HG03060 (cell line): ENCODE measurements around the gene NPHP1.
"Not testable (repeated sequence)": the region's sequence is repeated elsewhere in the genome, so short reads cannot be mapped to it uniquely, and the experiment has no call there.

Experiments
- ATAC-seq: cut with Tn5 transposase; IDR thresholded peaks from one replicate; pipeline ENCODE4 v1.9.1; 2021; ENCODE audit warnings: low read depth, moderate number of reproducible peaks; ENCODE audit not compliant: unreplicated experiment

Gene NPHP1

GRCh38 chr2:110204408-110205385, at the start of gene NPHP1:
NPHP1 (minus strand) TSS chr2:110205013; CDS start chr2:110204968, 45 bp downstream.
- peak; percentile 78 for ATAC-seq

GRCh38 chr2:110248081-110248795, 43.4 kb upstream of the NPHP1 start:
- ATAC-seq, result not testable (repeated sequence)

GRCh38 chr2:110245488-110246435, 40.9 kb upstream of the NPHP1 start:
- not testable (repeated sequence) for ATAC-seq

GRCh38 chr2:110243283-110243682, 38.5 kb upstream of the NPHP1 start:
- not testable (repeated sequence) for ATAC-seq

- ATAC-seq, result not testable (repeated sequence)
Measured at GRCh38 chr2:110234514-110234913, 29.7 kb upstream of the NPHP1 start.

GRCh38 chr2:110229886-110230285, 25.1 kb upstream of the NPHP1 start:
- ATAC-seq, result not testable (repeated sequence)

- not testable (repeated sequence) for ATAC-seq
Measured at GRCh38 chr2:110222626-110223025, 17.8 kb upstream of the NPHP1 start.

GRCh38 chr2:110221938-110222337, 17.1 kb upstream of the NPHP1 start:
- ATAC-seq, result no peak

GRCh38 chr2:110220190-110220564, 15.4 kb upstream of the NPHP1 start:
- no peak for ATAC-seq

- no peak for ATAC-seq
Measured at GRCh38 chr2:110219496-110220189, 14.8 kb upstream of the NPHP1 start.

GRCh38 chr2:110218889-110219288, 14.1 kb upstream of the NPHP1 start:
- not testable (repeated sequence) for ATAC-seq

GRCh38 chr2:110216803-110217202, 12.0 kb upstream of the NPHP1 start:
- ATAC-seq, result no peak

GRCh38 chr2:110216199-110216598, 11.4 kb upstream of the NPHP1 start:
- no peak for ATAC-seq

GRCh38 chr2:110215566-110216158, 10.8 kb upstream of the NPHP1 start:
- no peak for ATAC-seq

GRCh38 chr2:110215091-110215490, 10.3 kb upstream of the NPHP1 start:
- no peak for ATAC-seq

- not testable (repeated sequence) for ATAC-seq
Measured at GRCh38 chr2:110213522-110213921, 8.7 kb upstream of the NPHP1 start.

- ATAC-seq, result peak; percentile 73
Measured at GRCh38 chr2:110211938-110212858, 7.4 kb upstream of the NPHP1 start, which contains the start of gene MTLN. MTLN (minus strand) TSS chr2:110212547; CDS start chr2:110212525, 22 bp downstream.
